Stimulated activated naive CD4-positive, alpha-beta T cell (primary cell): ENCODE results near the gene FLVCR2.
"Not testable (repeated sequence)": the region's sequence is repeated elsewhere in the genome, so short reads cannot be mapped to it uniquely, and the experiment has no call there.

Experiments used
- DNase-seq, 6 experiments: peaks; one replicate each; lab custom pipeline; 2025; lab: John Stamatoyannopoulos, UW

The FLVCR2 gene

GRCh38 chr14:75595226-75595625, 16.8 kb downstream of the FLVCR2 start:
- no peak for DNase-seq

DNA sequence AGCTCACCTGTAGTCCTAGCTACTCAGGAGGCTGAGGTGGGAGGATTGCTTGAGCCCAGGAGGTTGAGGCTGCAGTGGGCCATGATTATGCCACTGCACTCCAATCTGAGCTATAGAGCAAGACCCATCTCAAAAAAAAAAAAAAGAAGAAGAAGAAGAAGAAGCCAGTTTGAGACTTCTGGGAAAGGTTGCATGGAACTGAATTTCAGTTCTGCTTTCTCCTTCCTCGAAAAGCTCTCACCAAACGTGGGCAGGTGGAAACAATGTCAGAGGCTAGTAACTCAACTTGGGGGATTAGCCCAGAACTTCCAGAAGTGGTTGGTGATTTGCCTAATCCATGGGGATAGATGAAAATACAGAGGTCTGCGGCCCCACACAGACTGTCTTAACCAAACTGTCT, 18.7 kb downstream of the FLVCR2 start:
- DNase-seq, result no peak

- DNase-seq, result not testable (repeated sequence)
These were observed 21.7 kb downstream of the FLVCR2 start for GRCh38 chr14:75600100-75600499.

DNA sequence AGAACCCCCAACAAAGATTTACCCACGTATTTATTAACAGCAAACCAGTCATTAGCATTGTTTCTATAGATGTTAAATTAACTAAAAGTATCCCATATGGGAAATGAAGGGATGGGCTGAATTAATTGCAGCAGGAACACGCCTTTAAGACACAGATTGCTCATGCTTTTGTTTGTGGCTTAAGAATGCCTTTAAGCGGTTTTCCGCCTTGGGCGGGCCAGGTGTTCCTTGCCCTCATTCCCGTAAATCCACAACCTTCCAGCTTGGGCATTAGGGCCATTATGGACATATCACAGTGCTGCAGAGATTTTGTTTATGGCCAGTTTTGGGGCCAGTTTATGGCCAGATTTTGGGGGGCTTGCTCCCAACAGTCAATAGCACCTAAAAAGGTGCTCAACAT, 22.6 kb downstream of the FLVCR2 start:
- not testable (repeated sequence) for DNase-seq

- no peak for DNase-seq
These were observed 24.1 kb downstream of the FLVCR2 start for GRCh38 chr14:75602503-75602902.

DNA sequence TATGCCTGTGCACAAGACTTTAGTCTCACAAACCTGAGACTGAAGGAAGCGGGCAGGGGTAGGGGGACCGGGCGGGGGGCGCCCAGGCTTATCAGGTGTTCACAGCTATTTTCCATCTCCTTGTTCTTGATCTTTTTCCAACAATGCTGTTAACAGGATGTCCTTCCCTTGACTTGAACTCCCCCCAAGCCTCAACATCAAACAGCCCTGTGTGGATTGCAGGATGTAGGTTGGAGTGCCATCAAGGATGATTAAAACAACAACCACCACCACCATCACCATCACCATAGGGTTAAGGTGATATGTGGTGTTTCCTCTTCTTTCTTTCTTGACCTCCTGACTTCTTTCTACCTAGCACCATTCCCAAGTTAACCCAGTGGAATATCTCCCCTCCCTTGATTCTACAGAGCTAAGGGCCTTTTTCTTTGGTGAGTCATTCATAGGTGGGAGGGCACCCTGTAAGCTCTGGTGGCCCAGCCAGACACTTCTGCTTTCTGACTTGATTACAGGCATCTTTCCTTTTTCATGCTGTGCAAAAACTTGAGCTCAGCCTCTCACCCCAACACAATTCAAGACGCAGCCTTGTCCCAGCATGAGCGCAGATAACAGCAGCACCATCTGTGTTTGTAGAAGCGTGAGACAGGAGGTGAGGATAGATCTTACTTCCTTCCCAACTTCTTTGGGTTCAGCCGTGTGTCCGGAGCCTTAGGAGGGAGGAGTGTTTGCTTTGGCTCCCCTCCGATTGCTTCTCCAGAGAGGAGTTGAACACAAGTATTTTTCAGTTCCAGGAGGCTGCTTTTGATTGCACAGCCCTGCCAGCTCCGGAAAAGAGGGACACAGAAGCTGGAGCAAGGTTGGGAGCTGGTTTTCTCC, 26.8 kb downstream of the FLVCR2 start:
- no peak for DNase-seq

GRCh38 chr14:75605916-75606315, 27.5 kb downstream of the FLVCR2 start:
- DNase-seq, result no peak

DNA sequence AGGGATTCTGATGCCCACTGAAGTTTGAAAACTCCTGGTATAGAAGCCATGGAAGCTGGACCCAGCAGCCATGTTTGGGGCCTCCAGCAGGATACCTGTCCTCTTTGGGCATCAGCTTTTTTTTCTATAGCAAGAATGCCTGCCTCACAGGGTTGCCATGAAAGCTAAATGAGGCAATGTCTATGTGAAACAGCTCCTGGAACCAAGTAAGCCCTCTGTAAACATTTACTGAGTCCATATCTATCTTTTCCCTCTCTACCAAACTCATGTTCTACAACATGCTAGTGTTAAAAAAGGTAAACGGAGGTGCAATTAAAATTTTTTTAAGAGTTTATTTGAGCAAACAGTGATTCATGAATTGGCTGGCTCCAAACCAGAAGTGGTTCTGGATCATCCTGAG, 28.6 kb downstream of the FLVCR2 start:
- DNase-seq, result no peak

DNA sequence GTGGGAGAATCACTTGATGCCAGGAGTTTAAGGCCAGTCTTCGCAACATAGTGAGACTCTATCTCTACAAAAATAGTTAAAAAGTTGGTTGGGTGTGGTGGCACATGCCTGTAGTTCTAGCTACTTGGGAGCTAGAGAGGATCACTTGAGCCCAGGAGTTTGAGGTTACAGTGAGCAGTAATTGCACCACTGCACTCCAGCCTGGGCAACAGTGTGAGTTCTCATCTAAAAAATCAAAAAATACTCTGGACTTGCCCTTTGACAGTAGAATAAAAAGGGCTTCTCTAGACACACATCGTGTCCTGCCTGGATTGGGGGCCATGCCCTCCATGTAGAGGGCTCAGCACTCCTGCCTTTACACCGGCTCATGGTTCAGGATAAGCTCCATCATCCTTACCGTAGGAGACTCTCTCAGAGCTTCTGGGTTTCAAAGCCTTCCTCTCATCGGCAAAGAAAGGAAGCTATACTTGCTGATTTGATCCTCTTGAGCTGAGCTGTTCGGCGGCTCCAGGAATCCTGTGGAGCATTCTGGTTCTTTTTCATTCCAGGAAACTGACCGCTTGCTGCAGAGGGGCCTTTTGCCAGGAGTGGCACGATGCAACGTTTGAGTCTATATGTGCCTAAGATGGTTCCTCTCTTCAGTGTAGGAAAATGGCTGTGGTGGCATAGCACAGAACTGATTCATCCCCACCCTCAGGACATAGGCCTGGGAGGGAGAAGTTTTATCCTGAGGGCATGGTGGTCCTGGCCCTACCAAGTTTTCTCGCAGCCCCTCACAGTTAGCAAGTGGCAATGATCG, 29.6 kb downstream of the FLVCR2 start:
- no peak for DNase-seq

DNA sequence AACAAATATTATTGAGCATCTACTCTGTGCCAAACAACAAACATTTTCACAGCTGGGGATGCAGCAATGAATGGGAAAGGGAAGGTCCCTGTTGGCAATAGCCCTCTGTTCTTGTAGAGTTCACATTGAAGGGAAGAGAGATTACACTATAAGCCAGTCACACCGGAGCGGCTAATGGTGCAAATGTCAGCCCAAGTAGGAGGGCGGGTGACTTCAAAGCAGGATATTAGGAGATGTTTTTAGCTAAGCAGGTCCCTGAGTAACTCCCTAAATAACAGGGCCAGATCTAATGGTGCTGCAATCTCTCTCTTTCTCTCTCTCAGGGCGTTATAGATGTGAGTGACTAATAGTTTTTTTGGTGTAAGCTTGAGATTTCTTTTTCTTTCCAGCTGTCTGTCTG, 30.7 kb downstream of the FLVCR2 start:
- no peak for DNase-seq

- DNase-seq, result no peak
These were observed 31.4 kb downstream of the FLVCR2 start for GRCh38 chr14:75609606-75610475.

DNA sequence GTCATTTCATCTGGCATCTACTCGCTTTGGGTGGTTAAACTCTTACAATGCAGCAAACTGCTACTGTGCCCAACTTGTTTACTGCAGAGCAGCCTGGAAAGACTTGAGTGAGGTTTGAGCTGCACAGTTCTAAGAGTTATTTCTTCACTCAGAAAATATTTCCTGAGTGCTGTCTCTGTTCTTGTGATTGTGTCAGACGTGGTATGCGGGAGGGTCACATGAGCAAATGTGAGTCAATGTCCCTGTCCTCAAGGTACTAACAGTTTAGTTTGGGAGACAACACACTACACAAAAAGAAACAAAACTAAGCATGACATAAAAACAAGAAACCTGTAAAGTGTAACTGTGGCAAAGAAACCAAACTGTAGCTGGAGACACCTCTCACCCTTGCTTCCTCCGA, 32.4 kb downstream of the FLVCR2 start:
- no peak for DNase-seq

DNA sequence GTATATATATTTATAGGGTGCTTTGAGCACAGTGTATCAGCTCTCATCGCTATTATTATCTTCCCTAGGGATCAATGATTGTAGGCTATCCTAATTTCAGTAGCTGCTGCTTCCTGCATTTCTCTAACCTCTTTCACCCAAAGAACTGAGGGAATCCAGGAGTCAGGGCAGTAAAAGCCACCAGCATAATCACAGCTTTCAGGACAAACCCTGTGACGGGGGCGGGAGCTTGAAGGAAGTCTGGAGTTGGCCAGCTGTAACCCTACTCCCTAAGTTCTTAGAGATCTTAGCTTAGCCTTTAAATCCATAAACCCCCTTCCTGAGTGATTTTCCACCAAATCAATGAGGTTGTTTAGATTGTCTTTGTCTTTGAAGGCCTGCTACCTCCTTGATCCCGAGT, 33.7 kb downstream of the FLVCR2 start:
- DNase-seq, result no peak

- no peak for DNase-seq
These were observed 35.8 kb downstream of the FLVCR2 start for GRCh38 chr14:75614179-75614578.

- no peak for DNase-seq
These were observed 36.8 kb downstream of the FLVCR2 start for GRCh38 chr14:75615200-75615599.

DNA sequence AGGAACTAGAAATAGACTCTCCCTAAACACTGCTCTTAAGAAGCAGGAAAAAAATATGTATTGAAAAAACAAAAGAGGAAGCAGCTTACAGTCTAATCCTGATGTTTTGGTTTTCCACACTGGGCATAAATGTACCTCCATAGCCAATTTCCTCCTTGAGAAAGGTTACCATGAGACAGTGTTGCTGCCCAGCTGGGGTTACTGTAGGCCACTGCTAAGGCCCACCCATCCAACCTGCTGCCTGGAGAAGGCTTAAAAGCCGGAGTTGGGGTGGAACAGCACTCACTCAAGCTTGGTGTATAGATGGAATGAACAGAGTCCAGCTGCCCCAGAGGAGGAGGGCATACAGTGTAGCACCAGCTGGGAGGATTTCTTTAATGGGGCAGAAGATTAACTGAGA, 41.1 kb downstream of the FLVCR2 start:
- no peak for DNase-seq

- DNase-seq, result no peak
These were observed 46.6 kb downstream of the FLVCR2 start for GRCh38 chr14:75625034-75625433.

GRCh38 chr14:75626396-75626795, 48.0 kb downstream of the FLVCR2 start:
- DNase-seq, result no peak

- DNase-seq, result no peak
These were observed 48.4 kb downstream of the FLVCR2 start for GRCh38 chr14:75626863-75627262.

DNA sequence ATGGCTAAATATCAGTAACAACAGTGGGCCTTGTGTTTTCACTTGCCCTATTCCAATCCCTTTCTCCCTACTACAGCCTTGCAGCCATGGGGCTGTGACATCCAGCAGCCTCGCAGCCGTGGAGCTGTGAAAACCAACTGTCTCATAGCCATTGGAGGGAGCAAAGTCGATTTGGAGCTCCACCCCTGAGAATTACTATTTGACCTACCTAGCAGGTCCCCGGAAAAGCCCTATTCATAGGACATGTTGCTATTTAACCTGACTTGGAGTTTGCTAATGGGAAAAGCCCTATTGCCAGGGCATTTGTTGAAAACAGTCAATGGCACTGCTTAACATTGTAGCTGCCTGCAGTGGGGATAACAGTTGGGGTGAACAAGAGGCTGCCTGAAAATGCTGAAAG, 49.0 kb downstream of the FLVCR2 start:
- no peak for DNase-seq

GRCh38 chr14:75628816-75629215, 50.4 kb downstream of the FLVCR2 start:
- no peak for DNase-seq
